Effector CD4-positive, alpha-beta T cell (primary cell): ENCODE data around the gene EWSR1.
A peak's percentile ranks its signal among the peaks of the same experiment; 100 is the strongest.
"Not testable (repeated sequence)": the region's sequence is repeated elsewhere in the genome, so short reads cannot be mapped to it uniquely, and the experiment has no call there.

ENCODE experiments used
- DNase-seq: peaks from one replicate; pipeline ENCODE4 v3.0.0-alpha.2; 2020
- total RNA-seq: gene quantifications from one replicate; lab custom pipeline; 2026; lab: John Stamatoyannopoulos, UW

Gene EWSR1
- total RNA-seq: 414 reads per million, percentile 97 among the genes with 10 or more reads in this experiment

- peak; percentile 93 for DNase-seq
Observed at GRCh38 chr22:29267858-29268510, at the start of gene EWSR1, which contains the start of gene RHBDD3. TSS of gene EWSR1 (plus strand) at chr22:29268268. CDS start at chr22:29268337, 69 bp downstream. TSS of gene RHBDD3 (minus strand) at chr22:29267981. CDS start at chr22:29265626, 2,355 bp downstream.

GRCh38 chr22:29218758-29219408, 49.2 kb upstream of the EWSR1 start:
- DNase-seq: no peak

DNA sequence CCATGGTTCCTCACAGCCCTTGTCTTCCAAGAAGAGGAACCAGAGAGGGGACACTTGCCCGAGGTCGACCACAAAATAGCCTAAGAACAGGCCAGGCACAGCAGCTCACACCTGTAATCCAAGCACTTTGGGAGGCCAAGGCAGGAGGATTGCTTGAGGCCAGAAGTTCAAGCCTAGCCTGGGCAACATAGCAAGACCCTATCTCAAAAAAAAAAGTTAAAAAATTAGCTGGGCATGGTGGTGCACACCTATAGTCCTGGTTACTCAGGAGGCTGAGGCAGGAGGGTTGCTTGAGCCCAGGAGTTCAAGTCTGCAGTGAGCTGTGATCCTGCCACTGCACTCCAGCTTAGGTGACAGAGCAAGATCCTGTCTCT, 48.7 kb upstream of the EWSR1 start:
- not testable (repeated sequence) for DNase-seq

- no peak for DNase-seq
Observed at GRCh38 chr22:29219881-29220670, 48.0 kb upstream of the EWSR1 start.

- DNase-seq: no peak
Observed at GRCh38 chr22:29224121-29224858, 43.8 kb upstream of the EWSR1 start.

DNA sequence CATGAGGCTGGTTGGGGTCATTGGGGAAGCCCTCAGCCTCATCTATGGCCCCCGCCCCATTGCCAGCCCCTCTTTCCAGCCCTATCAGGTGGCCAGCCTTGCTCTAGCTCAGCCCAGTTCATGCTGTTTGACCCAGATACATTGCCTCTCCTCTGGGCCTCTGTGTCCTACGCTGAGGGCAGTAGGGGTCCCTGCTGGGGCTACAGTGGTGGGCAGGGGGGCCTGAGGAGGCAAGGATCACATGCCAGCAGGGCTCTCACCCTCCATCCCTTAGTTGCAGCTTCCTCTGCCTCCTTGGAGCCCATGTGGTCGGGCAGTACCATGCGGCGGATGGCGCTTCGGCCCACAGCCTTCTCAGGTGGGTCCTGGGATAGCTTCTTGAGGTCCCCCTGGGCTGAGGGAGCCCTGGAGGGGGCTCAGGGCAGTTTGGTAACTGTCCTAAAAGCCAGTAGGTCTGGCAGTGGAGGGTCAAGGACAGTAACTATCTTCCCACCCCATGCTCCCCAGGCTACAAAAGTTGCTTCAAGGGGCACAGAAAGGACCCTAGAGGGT, 43.1 kb upstream of the EWSR1 start:
- no peak for DNase-seq

GRCh38 chr22:29225422-29226090, 42.5 kb upstream of the EWSR1 start:
- no peak for DNase-seq

- DNase-seq: no peak
Observed at GRCh38 chr22:29226351-29226981, 41.6 kb upstream of the EWSR1 start.

DNA sequence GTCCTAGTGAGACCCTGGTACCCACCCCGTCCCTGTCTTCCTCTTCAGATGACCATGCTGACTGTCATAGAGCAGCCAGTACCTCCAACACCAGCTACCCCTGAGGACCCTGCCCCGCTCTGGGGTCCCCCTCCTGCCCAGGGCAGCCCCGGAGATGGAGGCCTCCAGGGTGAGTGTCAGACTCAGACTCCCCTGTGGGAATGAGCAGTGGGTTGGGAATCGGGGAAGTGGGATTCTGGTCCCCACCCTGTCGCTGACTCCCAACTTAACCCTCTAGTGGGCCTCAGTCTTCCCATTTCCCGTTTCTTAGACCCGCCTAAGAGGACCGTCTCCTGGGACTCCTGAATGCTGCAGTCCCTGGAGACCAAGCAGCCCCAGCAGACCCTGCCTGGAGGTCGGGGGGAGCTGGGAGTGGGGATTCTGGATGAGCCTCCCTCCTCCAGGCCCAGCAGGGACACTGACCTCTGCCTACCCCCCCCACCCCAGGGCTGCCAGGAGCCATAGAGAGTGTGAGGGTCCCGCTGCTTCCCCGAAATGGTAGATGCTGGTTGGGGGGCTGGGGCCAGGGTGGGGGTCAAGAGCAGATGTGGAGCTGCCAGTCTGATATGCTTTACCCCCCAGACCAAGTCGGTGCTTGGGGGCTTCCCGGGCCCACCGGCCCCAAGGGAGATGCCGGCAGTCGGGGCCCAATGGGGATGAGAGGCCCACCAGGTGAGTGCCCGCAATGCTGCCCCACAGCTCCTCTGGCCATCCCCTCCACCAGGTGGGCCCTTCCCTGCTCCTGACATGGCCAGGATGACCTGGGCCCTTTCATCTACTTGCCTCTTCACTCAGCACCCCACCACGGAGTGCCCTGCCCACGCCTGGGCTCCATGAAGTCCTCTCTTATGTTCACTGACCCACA, 36.8 kb upstream of the EWSR1 start:
- DNase-seq: no peak

- DNase-seq: no peak
Observed at GRCh38 chr22:29231971-29232959, 35.8 kb upstream of the EWSR1 start.

DNA sequence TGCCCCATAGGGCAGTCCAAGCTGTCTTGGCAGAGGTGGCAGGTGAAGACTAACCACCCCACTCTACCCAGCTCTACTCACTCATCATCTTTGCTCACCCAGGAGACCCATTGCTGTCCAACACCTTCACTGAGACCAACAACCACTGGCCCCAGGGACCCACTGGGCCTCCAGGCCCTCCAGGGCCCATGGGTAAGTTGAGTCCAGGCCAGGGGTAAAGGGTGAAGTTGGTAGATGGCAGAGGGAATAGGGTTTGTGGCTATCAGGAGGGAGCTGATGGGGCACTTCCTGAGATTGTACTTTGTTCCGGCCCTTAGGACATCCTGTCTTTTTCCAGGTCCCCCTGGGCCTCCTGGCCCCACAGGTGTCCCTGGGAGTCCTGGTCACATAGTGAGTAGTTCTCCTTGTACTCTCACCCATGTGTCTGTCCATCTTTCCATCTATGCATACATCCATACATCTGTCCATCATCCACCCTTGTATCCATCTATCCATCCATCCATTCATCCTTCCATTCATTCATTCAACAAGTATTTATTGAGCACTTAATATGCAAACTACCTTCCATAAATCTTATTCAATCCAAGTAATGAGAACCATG, 34.7 kb upstream of the EWSR1 start:
- no peak for DNase-seq

DNA sequence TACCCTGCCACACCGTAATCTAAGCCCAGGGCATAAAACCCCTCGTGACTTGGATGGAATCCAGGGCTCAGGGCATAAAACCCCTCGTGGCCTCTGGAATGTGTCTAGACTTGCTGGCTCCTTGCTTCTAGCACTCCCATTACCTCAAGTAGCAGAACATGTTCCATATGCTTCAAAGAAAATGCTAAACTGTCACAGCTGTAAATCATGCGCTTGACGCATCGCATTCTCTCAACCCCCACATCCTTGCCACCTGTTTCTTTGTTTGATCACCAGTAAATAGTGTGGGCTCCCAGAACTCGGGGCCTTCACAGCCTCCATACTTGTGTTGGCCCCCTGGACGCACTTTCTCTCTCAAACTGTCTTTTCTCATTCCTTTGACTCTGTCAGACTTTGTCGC, 27.6 kb upstream of the EWSR1 start:
- not testable (repeated sequence) for DNase-seq

DNA sequence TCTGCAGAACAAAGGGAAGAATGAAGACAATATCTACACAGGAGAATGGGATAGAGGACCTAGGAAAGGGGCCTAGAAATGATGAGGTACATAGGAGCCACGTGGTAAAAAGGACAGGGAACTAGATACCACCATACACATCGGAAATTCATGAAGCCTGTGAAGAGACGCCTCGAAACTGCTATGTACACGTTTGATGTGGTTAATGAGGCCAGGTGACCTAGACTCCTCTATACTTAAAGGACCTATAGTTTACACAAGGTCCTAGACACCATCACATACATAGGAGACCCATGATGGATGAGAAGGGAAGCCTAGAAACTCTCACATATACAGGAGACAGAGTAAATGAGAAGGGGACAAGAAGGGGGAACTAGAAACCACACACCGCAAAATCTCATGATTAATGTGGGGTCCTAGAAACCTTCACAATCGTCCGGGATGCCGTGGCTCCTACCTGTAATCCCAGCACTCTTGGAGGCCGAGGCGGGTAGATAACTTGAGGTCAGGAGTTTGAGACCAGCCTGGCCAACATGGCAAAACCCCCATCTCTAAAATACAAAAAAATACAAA, 24.1 kb upstream of the EWSR1 start:
- DNase-seq: no peak

DNA sequence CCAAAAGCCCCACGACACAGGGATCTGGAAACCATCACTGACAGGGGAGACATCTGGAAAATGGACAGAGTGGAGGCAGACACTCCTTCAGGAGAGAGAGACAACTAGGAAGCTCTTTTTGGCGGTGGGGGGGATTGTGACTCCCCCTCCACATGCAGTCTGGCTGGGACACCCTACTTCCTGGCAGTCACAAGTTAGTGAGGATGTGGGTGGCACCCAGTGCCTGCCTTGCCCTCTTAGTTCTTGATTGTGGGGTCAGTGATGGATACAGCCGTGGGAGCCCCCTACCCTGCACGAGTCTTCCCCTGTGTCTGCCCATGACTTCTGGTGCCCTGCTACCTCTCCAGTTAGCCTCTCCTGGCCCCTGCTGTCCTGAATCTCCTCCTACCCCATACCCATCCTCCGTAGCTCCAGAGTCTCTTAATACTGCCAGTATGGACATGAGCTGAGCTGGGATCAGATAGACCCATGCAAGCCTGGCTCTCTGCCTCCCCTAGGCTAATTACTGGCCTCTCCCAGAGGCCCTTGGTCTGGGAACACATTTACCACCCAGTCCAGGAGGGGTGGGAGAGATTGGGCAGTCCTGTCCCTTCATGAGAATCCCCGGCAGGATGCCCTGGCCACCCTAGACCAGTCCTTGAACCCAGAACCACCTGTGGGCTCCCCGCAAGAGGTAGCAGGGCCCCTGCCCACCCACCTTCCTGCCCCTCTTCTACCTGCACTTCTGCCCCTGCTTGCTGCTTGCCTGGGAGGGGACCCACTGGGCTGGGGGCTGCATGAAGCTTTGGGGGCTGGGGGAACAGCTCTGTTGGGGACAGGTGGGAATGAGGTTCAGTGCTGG, 23.1 kb upstream of the EWSR1 start:
- DNase-seq: no peak

DNA sequence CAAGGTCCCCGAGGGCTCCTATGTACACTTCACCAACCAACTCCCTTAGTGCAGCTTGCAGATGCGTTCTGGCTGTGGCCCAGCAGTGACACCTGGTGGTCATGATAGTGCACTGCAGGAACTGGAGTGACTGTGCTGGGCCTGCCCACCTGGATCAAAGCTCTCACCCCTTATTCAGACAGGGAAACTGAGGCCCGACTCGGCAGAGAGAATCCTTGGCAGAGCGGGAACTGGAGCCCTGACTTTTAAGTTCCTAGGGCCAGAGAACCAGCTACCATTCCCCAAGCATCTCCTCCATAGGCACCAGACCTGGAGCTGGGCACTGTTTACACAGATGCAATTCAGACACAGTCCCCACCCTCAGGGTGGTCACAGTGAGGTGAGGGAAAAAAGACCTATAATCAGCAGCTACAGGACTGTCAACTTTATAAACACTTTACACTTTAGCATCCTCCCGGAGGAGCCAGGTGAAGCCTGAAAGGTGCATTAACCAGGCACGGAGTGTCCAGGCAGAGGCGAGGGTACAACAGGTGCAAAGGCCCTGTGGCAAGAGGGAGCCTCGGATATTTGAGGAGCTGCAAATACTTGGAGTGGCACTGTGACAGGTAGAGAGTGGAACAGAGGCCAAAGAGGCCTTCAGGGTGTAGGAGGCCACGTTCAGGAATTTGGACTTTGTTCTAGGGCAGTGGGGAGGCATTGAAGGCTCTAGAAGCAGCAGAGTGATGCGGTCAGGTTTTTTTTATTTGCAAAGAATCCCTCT, 22.3 kb upstream of the EWSR1 start:
- DNase-seq: peak; percentile 49

GRCh38 chr22:29247891-29248290, 20.2 kb upstream of the EWSR1 start:
- DNase-seq: not testable (repeated sequence)
